HG02798 (cell line): ENCODE measurements around the gene PLEKHG5.
A peak's percentile ranks its signal among the peaks of the same experiment; 100 is the strongest.
"Not testable (repeated sequence)": the region's sequence is repeated elsewhere in the genome, so short reads cannot be mapped to it uniquely, and the experiment has no call there.

Source experiments
- ATAC-seq: cut with Tn5 transposase; IDR thresholded peaks from one replicate; pipeline ENCODE4 v1.9.1; 2021; ENCODE audit warnings: mild to moderate bottlenecking; ENCODE audit not compliant: unreplicated experiment, poor library complexity

Gene PLEKHG5

GRCh38 chr1:6431645-6432579 lies 59.6 kb downstream of the PLEKHG5 start:
- not testable (repeated sequence) for ATAC-seq

GRCh38 chr1:6429660-6430411 lies 61.6 kb downstream of the PLEKHG5 start:
- ATAC-seq, result not testable (repeated sequence)

GRCh38 chr1:6428453-6428852 lies 63.0 kb downstream of the PLEKHG5 start:
- ATAC-seq, result not testable (repeated sequence)

- no peak for ATAC-seq
Measured at GRCh38 chr1:6427441-6428390, 63.8 kb downstream of the PLEKHG5 start.

- ATAC-seq, result no peak
Measured at GRCh38 chr1:6426972-6427350, 64.5 kb downstream of the PLEKHG5 start.

GRCh38 chr1:6426277-6426971 lies 65.0 kb downstream of the PLEKHG5 start:
- ATAC-seq, result no peak

GRCh38 chr1:6425658-6426057 lies 65.8 kb downstream of the PLEKHG5 start:
- no peak for ATAC-seq

GRCh38 chr1:6424619-6425593 lies 66.6 kb downstream of the PLEKHG5 start, which contains the start of gene ESPN:
Gene ESPN (plus strand): TSS chr1:6424776. CDS start chr1:6424956, 180 bp downstream.
- no peak for ATAC-seq

- ATAC-seq, result no peak
Measured at GRCh38 chr1:6424000-6424565, 67.4 kb downstream of the PLEKHG5 start.

- peak; percentile 37 for ATAC-seq
Measured at GRCh38 chr1:6423321-6423999, 68.0 kb downstream of the PLEKHG5 start.

GRCh38 chr1:6421266-6421665 lies 70.2 kb downstream of the PLEKHG5 start:
- no peak for ATAC-seq

GRCh38 chr1:6420454-6421042 lies 70.9 kb downstream of the PLEKHG5 start:
- no peak for ATAC-seq

- ATAC-seq, result no peak
Measured at GRCh38 chr1:6419804-6420453, 71.5 kb downstream of the PLEKHG5 start, which contains the start of gene HES2. Gene HES2 (minus strand): TSS chr1:6419919. CDS start chr1:6419820, 99 bp downstream.

- ATAC-seq, result no peak
Measured at GRCh38 chr1:6419397-6419803, 72.1 kb downstream of the PLEKHG5 start.

GRCh38 chr1:6418668-6419396 lies 72.6 kb downstream of the PLEKHG5 start:
- ATAC-seq, result no peak
